DMS153 treated with DMSO at 0.1 percent for 48 hours (cell line): ENCODE measurements around the gene GMPR.
"Not testable (repeated sequence)": the region's sequence is repeated elsewhere in the genome, so short reads cannot be mapped to it uniquely, and the experiment has no call there.

Experiments used
- DNase-seq: peaks from one replicate; lab custom pipeline; 2025; ENCODE audit not compliant: unreplicated experiment; lab: John Stamatoyannopoulos, UW

Gene GMPR

DNA sequence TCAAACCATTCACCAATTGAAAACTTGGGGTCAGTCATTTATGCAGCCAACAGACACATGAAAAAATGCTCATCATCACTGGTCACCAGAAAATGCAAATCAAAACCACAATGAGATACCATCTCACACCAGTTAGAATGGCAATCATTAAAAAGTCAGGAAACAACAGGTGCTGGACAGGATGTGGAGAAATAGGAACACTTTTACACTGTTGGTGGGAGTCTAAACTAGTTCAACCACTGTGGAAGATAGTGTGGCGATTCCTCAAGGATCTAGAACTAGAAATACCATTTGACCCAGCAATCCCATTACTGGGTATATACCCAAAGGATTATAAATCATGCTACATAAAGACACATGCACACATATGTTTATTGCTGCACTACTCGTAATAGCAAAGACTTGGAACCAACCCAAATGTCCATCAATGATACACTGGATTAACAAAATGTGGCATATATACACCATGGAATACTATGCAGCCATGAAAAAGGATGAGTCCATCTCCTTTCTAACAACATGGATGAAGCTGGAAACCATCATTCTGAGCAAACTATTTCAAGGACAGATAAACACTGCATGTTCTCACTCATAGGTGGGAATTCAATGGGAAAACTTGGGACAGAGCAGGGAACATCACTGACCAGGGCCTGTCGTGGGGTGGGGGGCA lies 13.2 kb upstream of the GMPR start:
- DNase-seq, result not testable (repeated sequence)

DNA sequence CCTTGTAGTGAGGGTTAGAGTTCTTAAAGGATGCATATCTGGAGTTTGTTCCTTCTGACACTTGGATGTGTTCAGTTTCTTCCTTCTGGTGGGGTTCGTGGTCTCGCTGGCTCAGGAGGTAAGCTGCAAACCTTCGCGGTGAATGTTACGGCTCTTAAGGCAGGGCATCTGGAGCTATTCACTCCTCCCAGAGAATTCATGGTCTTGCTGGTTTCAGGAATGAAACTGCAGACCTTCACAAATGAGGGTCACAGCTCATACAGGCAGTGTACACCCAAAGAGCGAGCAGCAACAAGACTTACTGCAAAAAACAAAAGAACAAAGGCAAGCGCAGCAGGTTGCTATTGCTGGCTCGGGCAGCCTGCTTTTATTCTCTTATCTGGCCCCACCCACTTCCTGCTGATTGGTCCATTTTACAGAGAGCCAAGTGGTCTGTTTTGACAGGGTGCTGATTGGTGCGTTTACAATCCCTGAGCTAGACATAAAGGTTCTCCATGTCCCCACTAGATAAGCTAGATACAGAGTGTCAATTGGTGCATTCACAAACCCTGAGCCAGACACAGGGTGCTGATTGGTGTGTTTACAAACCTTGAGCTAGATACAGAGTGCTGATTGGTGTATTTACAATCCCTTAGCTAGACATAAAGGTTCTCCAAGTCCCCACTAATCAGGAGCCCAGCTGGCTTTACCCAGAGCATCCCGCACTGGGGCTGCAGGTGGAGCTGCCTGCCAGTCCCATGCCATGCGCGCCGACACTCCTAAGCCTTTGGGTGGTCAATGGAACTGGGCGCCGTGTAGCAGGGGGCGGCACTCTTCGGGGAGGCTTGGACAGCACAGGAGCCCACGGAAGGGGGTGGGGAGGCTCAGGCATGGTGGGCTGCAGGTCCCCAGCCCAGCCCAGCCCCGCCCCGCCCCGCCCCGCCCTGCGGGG lies 12.0 kb upstream of the GMPR start:
- DNase-seq, result not testable (repeated sequence)

DNA sequence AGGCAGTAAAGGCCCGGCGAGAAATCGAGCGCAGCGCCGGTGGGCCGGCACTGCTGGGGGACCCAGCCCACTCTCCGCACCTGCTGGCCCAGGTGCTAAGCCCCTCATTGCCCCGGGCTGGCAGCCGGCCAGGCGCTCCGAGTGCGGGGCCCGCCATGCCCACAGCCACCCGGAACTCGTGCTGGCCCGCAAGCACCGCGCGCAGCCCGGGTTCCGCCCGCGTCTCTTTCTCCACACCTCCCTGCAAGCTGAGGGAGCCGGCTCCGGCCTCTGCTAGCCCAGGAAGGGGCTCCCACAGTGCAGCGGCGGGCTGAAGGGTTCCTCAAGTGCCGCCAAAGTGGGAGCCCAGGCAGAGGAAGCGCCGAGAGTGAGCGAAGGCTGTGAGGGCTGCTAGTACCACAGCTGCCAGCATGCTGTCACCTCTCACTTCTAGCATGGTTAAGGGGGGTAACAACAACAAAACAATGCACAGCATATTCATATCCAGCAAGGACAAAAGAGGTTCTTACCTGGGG lies 11.3 kb upstream of the GMPR start:
- DNase-seq, result no peak

DNA sequence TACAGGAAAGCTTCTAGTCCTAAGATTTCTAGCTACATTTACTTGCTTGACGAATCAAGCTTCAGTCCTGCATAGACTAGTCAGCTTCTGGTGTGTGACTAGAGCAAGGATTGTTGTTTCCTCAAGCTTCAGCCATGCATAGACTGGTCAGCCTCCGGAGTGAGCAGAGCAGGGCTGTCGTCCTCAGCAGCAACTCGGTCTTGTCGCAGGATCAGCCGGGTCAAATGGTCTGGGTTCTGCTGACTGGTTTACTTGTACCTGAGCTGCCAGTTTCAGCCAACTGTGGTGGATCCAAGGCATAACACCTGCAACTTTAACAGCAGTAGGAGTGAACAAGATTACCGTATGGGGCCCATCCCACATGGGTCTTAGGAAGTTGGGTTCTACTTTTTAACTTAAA lies 10.8 kb upstream of the GMPR start:
- DNase-seq, result no peak

DNA sequence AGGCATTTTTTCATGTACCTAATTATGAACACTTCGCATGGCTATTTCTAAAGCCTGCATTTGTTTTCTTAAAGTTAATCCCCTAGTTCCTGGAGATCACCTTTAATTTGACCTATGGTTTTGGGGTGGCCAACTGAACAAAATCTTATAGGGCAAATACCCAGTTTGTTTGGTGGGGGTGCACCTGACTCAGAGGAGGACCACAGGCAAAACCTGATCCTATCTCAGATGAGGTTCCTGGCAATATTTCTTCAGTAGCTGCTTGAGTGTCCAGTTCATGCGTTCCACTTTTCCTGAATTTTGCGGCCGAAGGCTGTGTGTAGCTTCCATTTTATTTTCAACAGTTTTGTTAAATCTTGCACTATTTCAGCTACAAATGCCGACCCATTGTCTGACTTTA lies 10.3 kb upstream of the GMPR start:
- no peak for DNase-seq

DNA sequence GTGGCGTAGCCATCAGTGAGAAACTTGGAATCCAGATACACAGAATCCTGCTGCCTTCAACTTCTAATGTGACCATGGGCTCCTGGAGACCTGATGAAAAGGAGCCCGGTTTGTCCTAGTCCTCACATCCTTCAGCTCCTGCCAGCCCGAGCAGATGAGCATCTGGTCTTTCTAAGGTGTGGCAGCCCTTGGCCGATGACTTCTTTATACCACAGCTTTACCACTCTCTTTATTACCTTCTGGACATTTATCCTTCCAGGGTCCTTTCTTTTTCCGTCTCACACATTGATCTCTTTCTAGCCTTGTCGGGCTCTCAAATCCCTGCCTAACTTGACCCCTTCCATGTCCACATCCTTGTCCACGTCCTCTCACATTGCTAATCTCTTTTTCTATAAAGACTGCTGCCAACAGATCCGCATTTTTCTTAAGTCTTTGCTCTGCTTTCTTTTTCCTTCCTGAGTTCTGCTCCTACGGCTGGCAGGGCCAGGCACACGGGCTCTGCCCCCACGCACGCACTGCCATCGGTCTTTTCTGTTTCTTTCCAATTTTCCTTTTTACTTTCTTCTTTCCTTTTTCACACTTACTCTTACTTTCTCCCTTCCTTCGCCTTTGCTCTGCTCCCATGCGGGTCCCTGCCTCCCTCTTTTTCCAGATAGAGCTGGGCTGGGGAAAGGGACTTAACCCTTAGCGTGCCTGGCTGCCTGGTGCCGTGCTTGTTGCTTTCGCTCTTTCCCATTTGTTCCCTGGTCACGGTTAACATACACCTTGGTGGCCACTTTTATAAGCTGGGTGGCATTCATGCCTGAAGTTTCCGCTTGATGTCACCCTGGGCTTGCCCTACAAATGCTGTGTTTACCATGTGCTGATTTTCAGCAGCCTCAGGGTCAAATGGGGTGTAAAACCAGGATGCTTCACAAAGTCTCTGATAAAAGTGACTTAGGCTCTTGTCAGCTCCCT lies 9.4 kb upstream of the GMPR start:
- DNase-seq, result no peak

DNA sequence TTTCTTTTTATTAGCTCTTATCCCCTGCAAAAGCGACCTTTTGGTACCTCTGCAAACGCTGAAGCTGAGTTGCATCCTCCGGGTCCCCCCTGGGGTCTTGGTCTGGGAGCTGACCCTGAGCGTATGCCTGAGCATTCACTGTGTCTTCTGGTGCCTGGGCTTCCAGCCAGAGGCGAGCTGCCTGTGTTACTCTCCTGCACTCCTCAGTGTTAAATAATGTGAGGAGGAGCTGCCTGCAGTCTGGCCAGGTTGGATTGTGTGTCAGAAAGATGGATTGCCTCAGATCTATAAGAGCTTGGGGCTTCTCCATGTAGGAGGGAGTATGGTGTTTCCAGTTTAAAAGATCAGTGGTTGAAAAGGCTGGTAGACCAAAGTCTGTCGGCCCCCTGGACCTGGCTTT lies 8.7 kb upstream of the GMPR start:
- DNase-seq, result no peak

DNA sequence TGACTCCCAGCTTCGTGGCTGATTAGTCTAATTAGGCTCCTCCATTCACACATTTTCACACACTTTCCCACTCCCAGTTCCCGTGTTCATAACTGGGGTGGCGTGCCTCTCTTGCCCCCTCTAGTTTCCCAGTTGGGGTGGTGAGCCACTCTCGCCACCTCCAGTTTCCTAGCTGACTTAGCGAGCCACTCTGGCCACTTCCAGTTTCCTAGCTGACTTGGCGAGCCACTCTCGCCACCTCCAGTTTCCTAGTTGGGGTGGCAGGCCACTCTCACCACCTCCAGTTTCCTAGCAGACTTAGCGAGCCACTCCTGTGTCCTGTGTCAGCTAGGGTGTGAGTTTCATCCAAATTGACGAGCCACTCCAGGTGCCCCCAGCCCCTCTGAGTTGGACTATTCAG lies 7.4 kb upstream of the GMPR start:
- no peak for DNase-seq

DNA sequence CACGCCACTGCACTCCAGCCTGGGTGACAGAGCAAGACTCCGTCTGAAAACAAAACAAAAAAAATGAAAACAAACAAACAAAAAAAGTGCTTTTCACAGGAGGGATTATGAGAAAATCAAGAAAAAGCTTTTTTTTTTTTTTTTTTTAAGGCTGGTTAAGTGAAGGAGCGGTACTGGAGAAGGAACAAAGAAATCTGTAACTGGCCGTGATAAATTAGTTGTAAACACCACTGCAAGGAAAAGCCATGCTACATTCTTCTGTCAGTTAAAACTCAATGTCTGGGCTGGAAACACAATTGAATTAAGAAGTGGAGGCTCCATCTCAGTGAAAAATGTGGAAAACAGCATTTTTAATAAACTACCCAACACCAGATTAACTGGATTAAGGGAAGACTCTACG lies 6.3 kb upstream of the GMPR start:
- no peak for DNase-seq

DNA sequence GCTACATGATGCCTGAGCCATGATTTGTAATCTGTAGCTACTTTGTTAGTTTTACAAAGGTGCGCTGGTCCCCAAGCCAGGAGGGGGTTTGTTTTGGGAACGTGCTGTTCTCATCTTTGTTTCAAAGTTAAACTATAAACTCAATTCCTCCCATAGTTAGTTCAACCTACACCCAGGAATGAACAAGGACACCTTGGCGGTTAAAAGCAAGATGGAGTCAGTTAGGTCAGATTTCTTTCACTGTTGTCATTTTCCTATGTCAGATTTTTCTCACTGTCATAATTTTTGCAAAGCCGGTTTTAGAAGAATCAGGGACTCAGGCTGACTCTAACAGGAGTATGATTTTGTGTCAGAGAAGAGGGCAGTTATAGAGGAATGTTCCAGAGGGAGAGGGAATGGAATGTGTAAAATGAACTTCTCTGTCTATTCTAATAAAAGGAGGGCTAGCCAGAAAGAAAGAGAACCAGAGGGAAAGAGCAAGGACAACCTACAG lies 2.3 kb upstream of the GMPR start:
- DNase-seq, result no peak

DNA sequence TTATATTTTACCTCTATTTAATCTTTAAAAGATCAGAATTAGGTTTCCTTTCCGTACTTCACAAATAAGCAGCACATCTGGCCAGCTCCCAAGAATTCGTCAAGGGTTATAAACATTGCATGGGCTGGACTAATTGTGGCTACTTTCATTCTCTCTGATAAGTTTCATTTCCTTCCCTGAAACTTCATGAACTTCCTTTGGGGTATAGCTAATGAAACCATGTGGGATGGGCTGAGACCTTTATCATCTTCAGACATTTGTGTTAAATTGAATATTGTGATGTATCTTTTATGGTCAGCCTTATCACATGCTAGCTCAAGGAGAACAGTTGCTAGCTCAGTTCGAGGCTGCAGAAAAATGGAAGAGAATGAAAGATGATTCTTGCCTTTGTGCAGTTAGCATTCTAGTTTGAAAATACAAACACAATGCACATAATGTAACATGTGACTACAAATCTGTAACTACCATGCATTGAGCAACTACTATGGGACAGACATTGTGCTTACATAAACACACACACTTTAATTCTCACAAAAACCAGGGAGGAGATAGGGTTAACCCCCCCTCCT lies 1.7 kb upstream of the GMPR start:
- no peak for DNase-seq

DNA sequence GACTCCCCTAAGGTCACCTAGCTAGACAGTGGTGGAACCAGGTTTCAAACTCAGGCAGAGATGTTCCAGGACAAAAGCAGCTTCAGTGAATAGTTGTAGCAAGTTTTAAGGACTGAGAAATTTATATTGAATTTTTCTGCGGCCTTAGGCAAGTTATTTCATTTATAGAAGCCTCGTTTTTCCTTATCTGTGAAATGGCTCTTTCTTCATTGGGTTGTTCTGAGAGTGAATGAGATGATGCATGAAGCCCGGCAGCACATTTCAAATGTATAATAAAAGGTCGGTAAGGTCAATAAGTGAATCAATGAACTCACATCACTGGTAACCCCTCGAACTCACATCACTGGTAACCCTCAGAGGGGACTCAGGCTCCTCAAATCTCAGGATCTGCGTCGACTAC lies 1.1 kb upstream of the GMPR start:
- DNase-seq, result no peak

DNA sequence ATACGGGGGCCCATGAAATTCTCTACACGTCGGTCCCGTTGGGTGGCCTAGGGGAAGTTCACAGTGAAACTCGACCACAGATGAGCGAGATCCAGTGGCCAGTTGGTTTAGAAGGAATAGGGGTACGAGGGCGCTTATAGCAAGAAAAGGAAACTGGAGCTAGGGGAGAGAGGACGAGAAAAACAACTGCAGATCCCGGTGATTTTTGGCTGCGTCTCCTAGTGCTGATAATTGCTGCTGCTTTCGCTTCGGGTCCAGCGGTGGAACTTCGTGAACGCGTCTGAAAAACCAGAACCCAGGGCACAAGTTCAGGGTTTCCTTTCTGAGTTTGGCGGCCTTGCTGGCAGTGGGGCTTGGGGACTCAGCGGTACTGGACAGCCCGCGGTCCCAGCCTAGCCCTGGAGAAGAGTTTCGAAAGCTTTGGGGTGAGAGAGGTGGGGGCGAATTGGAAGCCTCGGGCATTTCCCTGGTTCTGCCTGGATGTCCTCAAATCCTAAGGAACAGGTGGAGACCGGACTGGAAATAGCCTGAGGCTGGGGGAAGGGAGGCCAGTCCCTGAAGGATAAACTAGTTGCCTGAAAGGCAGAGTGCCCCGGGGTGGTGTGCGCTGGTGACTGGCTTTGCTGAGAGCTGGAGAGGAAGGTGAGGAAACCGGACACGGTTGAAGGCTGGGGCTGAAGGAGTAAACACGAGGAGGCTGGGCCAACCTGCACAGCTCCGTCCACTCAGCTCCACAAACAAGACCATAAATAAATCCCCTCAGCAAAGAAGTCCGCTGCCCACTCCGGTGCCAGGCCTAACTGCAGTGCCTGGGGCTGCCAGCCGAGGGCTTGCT lies 793 bp downstream of the GMPR start:
- DNase-seq, result peak; percentile 75

DNA sequence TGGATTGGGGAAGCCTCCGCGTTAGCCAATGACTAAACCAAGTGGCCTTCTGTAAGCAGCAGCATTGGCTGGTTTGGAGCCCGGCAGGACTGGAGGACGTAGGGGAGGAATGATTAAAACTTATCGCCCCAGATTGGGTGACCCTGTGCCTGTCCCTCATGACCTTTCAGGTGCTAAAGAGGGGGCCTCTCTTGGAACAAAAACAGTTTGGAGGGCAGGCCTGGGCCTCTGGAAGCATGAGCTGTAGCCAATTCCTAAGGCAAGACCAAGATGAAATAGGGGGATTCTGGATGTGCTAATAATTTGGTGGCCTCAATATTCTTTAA lies 1.4 kb downstream of the GMPR start:
- DNase-seq, result no peak

DNA sequence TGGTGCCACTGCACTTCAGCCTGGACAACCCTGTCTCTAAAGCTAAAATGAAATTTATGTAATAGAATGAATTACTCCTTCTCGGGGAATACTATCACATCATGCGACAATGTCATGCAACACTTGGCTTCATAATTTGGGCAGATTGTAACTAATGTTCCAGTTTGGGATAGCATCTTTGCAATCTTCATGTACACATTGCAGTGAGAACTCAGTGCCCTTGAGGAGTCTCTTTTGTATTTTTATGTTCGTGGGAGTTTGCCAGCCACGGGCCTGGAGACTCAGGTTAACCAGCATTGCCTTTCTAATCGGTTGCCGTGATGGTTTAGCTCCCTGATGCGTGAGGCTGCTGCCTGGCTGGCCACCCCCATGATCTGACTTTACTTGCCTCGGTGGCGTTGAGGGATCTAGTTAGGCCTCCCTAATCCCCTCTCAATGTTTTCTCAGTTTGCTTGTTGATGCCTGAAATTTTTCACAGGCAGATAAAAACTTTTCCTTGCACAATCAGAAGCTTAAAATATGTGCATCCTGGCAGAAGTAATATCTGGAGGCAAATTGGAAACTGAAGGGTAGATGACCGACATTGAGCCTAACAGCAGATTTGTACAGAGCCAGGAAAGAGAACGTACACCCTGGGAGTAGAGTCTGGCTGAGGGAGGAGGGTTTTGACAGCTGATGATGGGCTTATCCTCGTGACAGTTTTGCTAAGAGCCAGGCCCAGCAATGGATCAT lies 2.4 kb downstream of the GMPR start:
- DNase-seq, result no peak

DNA sequence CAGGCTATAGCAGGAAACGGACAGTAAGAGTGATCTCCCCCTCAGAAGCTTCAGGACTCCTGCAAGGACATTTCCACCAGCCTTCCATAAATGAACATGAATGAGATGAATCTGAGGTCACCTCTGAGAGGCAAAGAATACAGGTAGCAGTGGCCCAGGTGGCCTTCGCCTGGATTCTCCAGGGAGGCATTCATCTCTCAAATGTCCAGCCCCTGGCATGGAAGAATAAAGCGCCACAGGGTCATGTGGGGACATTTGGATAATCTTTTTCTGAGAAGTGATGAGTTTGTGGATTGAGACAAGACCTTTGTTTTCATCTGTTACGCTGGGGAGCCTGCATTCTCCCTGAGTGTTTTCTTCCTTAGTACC lies 2.9 kb downstream of the GMPR start:
- no peak for DNase-seq

DNA sequence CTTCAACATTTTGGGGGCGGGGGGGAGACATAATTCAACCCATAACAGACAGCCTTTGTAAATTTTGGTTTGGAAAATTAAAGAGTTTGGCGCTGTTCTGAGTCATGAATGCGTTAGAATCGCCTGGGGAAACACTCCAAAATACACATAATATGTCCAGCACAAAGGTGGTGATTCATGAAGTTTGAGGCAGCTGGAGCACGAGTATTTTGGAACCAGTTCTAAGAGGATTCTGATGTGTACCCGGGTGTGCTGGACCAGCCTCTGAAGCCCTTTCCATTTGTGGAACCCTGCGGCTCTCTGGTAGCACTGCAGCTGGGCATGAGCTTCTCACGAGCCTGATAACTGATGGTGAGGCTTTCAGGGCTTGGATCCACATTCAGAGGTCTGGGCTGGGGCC lies 4.7 kb downstream of the GMPR start:
- DNase-seq, result no peak

DNA sequence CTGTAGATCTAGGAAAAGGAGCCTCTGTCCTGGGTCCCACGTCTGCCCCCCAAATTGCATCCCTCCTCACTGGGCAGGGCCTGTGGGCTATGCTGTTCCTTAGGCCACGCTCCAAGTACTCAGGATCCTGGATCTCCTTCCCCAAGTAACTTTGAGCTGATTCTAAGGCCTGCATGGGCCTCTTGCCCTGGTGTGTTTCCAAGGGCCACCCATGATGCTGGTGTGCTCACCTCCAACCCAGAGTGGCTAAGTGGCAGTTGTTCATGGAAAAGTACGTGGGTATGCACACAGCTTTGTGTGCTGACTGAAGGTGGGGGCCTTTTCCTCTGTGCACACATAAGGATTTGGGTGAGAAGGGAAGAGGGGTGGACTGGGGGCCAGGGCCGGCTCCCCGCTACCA lies 5.3 kb downstream of the GMPR start:
- DNase-seq, result no peak

DNA sequence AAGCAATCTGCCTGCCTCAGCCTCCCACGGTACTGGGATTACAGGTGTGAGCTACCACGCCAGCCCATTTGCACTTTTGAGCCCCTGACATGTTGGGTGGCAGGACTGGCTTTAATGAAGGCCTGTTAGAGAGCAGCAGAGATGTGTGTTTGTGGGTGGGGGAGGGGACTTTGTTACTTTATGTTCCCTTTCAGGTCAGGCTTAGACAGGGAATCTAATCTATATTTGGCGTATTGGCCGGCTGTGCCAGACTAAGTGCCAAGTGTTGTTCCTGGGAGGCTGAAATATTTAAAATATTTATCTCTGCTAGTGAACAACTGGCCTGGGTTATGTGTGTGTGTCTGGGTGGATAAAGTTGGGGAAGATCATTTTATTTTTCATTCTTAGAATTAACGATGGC lies 6.1 kb downstream of the GMPR start:
- no peak for DNase-seq
